OCI-LY3 (cell line): ENCODE measurements around the gene IL2RA.

Experiments used
- CTCF ChIP-seq: fragments of 200-600, 300-600 bp; sonication (generic); IDR thresholded peaks from 2 replicates; pipeline ENCODE4 v1.5.1; 2014; ENCODE audit warnings: antibody characterized with exemption, low read length, low read depth
- EZH2phosphoT487 ChIP-seq: fragments of 200-600 bp; shearing (Covaris generic); IDR thresholded peaks from 2 replicates; pipeline ENCODE4 v1.6.1; 2018; ENCODE audit warnings: antibody characterized with exemption, mixed run types, low read depth

- TF ChIP-seq CTCF, result no peak
- TF ChIP-seq EZH2phosphoT487, result no peak
These were observed 27.4 kb upstream of the IL2RA start for GRCh38 chr10:6089334-6090219.
